ENCODE measurements around the gene HES4.
A peak's percentile ranks its signal among the peaks of the same experiment; 100 is the strongest.
"Not testable (repeated sequence)": the region's sequence is repeated elsewhere in the genome, so short reads cannot be mapped to it uniquely, and the experiment has no call there.

The HES4 gene

GRCh38 chr1:1033009-1033587, 33.2 kb upstream of the HES4 start:
- peak; percentile 84 for DNase-seq (ENCODE audit: low spot score)

GRCh38 chr1:1032424-1032823, 32.5 kb upstream of the HES4 start:
- no peak for DNase-seq (ENCODE audit: low spot score)

GRCh38 chr1:1031659-1032235, 31.9 kb upstream of the HES4 start:
- DNase-seq (ENCODE audit: low spot score) = no peak

- DNase-seq (ENCODE audit: low spot score) = not testable (repeated sequence)
Observed at GRCh38 chr1:1030867-1031658, 31.2 kb upstream of the HES4 start.

GRCh38 chr1:1027791-1028190, 27.9 kb upstream of the HES4 start:
- DNase-seq (ENCODE audit: low spot score) = no peak

GRCh38 chr1:1026599-1027413, 26.9 kb upstream of the HES4 start:
- no peak for DNase-seq (ENCODE audit: low spot score)

GRCh38 chr1:1025730-1026129, 25.8 kb upstream of the HES4 start:
- no peak for DNase-seq (ENCODE audit: low spot score)

GRCh38 chr1:1024771-1025699, 25.1 kb upstream of the HES4 start:
- no peak for DNase-seq (ENCODE audit: low spot score)

- DNase-seq (ENCODE audit: low spot score) = no peak
Observed at GRCh38 chr1:1024149-1024770, 24.4 kb upstream of the HES4 start.

- DNase-seq (ENCODE audit: low spot score) = no peak
Observed at GRCh38 chr1:1023700-1024099, 23.8 kb upstream of the HES4 start.

GRCh38 chr1:1022302-1023009, 22.6 kb upstream of the HES4 start:
- no peak for DNase-seq (ENCODE audit: low spot score)

GRCh38 chr1:1021920-1022259, 22.0 kb upstream of the HES4 start:
- DNase-seq (ENCODE audit: low spot score) = no peak

- no peak for DNase-seq (ENCODE audit: low spot score)
Observed at GRCh38 chr1:1021010-1021919, 21.4 kb upstream of the HES4 start.

GRCh38 chr1:1020415-1021009, 20.6 kb upstream of the HES4 start:
- no peak for DNase-seq (ENCODE audit: low spot score)

GRCh38 chr1:1020000-1020404, 20.1 kb upstream of the HES4 start, which contains the start of gene AGRN:
Gene AGRN (plus strand): TSS chr1:1020120. CDS start chr1:1020173, 53 bp downstream.
- DNase-seq (ENCODE audit: low spot score) = no peak

- peak; percentile 91 for DNase-seq (ENCODE audit: low spot score)
Observed at GRCh38 chr1:1019122-1019999, 19.5 kb upstream of the HES4 start.

GRCh38 chr1:1018321-1018685, 18.4 kb upstream of the HES4 start:
- DNase-seq (ENCODE audit: low spot score) = not testable (repeated sequence)
